HG03558 (cell line): ENCODE results near the gene CORIN.

Experiments used
- ATAC-seq: cut with Tn5 transposase; IDR thresholded peaks from one replicate; pipeline ENCODE4 v1.9.1; 2021; ENCODE audit warnings: moderate number of reproducible peaks; ENCODE audit not compliant: unreplicated experiment; ENCODE audit errors: extremely low read depth

Gene CORIN

DNA sequence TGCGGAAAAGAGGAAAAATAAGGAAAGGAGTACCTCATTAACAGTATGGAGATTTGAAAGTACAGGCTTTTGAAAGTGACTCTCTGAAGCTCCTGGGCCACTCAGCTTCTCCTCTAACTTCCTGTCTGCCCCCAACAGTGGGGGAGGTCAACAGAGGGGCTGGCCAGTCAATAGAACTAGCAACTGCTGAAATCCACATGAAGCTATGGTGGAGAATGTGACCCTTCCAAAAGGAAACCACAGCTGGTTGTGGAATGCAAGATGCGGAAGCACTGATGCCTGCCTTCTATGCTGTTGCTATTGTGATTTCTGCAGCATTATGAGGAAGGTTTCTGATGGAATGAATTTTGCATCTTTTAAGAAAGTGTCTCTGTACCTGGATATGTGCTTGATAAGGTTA lies 2.4 kb downstream of the CORIN start:
- ATAC-seq = no peak

GRCh38 chr4:47831026-47831679 lies 6.7 kb downstream of the CORIN start:
- no peak for ATAC-seq

- ATAC-seq = no peak
Measured at GRCh38 chr4:47830265-47831025, 7.4 kb downstream of the CORIN start.

DNA sequence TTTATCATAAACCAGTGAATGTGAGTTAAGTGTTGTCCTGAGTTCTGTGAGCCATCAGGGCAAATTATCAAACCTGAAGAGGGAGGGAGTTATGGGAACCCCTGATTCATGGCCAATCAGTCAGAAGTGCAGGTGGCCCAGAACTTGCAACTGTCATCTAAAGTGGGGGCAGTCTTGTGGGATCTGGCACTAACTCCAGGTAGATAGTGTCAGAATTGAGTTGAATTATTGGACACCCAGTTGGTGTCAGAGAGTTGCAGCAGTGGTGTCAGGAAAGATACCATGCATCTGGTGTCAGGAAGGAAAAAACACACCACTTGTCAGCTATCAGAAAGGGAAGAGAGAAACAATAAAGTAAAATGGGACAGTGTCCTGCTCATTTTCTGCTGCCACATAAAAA lies 8.4 kb downstream of the CORIN start:
- no peak for ATAC-seq

DNA sequence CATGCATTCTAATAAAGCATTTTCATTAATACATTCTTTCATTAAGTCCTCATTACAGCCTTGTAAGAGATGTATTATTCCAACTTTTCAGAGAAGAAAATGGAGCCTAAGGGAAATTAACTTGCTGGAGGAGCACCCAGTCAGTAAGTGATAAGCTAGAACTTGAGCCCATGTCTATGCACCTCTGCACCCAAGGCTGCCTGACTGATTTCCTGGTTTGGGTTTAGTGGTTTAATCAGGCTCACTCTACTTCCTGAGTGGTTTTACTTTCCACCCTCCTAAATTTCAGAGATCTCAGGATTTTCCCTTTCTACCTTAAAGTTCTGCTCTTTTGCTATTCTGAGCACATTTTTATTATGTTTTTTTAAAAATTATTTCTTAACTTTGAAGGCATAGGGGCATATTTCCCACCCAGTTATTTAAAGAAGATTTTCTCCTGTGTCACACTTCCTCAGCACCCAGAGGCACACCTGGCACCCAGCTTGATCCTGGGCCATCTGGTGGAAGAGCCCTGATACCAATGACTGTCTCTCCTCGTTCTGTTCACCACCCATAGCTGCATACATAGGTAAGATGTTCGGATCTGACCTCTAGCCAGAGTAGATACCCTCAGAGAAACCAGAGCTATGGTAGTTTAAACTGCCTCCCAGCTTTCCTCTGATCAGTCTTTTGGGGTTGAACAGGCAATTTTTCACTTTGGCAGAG lies 10.4 kb downstream of the CORIN start:
- no peak for ATAC-seq

DNA sequence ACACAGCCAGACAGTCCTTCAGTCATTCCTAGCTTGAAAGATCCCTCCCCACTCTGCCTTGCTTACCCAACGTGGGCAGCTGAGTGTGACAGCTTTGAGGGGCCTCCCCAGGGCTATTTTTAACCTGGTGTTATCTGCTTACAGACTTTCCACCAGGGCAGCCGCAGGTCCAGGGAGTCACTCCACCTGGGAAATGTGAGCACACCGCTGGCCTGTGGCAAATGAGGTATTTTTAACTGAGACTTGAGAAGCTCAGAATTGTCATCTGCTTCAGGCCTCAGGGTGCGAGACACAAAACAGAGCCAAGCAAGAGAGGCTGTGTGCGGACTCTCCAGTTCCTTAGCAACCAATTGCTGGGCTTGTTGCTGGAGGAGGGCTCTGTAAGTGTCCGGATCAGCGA lies 13.0 kb downstream of the CORIN start:
- no peak for ATAC-seq

DNA sequence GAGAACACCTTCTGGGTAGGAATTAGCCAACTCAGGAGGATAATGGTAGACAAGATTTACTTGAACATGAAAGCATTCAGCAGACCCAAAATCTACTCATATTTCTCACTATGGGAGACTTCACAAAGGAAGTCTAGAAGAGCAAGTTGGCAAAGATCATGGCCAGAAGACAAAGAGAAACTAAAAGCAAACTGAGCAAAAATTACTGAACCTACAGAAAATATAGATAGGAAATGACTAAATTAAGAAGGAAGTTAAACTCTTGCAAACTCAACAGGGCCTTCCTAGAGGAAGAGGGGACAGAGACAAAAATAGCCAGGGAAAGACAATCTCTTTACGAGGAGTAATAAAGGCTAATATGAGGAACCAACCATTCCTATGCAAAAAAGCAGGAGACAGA lies 18.7 kb downstream of the CORIN start:
- no peak for ATAC-seq

- ATAC-seq = no peak
Measured at GRCh38 chr4:47817275-47817674, 20.6 kb downstream of the CORIN start.

DNA sequence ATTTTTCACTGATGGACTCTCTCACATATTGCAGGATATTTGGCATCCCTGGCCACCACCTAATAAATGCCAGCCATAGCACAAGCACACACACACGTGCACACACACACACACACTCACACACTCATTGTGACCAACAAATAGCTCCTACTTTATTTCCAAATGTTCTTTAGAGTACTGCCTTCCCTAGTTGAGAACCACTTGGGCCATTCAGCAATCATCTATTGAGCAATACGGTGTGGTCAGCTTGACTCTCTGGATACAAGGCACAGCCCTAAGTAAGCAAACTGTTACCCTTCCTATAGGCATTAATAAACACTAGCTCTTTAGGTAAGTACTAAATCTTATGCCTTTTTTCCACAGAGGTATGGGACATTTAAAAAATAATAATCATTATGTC lies 21.1 kb downstream of the CORIN start:
- ATAC-seq = no peak

GRCh38 chr4:47814618-47815295 lies 23.1 kb downstream of the CORIN start:
- ATAC-seq = no peak

- ATAC-seq = no peak
Measured at GRCh38 chr4:47809654-47810203, 28.1 kb downstream of the CORIN start.

- no peak for ATAC-seq
Measured at GRCh38 chr4:47804598-47804997, 33.3 kb downstream of the CORIN start.

DNA sequence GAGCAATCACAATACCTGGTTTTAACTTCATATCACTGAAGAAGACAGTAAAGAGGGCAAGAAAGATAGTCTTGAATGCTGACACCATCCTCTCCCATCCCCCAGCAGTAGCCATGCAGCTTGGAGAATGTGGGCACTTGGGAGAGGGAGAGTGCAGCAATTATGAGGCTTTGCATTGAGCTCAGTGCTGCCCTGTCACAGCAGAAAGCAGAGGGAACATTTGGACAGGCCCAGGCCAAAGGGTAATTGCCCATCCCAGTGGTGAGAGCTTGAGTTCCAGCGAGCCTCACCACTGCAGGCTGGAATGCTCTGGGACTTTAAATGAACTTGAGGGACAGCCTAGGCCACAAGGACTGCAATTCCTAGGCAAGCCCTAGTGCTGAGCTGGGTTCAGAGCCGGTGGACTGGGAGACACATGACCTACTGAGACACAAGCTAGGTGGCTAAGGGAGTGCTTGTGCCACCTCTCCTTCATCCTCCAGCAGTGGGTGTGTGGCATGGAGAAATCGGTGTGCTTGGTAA lies 36.3 kb downstream of the CORIN start:
- no peak for ATAC-seq

DNA sequence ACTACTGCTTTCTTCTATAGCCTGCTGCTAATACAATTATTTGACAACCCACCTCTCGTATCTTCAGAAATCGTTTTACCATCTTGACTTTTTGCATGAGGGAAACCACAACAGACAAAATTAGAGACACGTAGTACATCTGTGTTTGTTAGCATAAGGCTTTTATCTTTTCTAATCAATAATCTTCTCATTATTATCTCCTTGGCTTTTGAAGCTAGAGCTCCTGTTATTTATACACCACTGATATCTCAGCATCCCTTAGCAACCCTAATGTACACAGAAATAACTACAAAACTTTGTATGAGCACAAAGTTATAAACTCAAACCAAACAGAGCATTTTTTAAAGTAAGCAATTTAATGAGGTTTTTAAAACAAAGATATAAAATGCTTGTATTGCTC lies 39.7 kb downstream of the CORIN start:
- no peak for ATAC-seq

DNA sequence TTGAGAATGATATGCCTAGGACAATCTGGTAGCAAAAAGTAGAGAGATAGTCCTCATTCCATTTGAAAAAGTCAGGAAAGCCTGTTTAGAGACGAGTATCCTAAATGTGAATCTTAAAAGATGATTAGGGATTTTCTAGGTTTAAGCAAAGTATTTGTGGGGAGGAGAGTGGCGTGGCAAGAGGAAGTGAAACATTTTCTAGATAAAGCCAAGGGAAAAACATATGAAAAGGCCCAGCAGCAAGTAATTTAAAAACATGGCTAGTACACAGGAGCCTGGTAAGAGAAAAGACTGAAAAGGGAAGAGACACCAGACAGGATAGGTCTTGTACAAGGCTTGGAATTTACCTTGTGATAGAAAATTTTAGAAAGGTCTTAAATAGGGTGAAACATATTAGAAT lies 45.9 kb downstream of the CORIN start:
- no peak for ATAC-seq

DNA sequence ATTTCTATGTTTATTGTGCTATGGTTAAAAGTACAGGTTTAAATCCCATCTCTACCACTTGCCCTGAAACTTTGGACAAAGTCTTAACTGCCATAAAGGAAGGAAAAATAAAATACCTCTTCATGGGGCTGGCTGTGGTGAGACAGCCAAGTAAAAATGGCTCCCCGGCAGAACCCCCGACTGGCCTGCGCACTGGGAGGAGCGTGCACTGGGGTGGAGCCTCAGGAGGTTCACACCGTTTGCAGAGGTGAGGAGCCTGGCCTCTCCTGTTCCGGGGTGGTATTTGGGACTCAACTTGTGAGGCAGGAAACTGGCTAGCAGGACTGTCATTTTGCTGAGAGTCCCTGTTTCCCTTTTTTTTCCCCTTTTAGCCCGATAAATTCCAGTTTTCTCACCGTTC lies 47.8 kb downstream of the CORIN start:
- no peak for ATAC-seq

- ATAC-seq = no peak
Measured at GRCh38 chr4:47788126-47788525, 49.7 kb downstream of the CORIN start.

- ATAC-seq = no peak
Measured at GRCh38 chr4:47786958-47787370, 50.9 kb downstream of the CORIN start.

DNA sequence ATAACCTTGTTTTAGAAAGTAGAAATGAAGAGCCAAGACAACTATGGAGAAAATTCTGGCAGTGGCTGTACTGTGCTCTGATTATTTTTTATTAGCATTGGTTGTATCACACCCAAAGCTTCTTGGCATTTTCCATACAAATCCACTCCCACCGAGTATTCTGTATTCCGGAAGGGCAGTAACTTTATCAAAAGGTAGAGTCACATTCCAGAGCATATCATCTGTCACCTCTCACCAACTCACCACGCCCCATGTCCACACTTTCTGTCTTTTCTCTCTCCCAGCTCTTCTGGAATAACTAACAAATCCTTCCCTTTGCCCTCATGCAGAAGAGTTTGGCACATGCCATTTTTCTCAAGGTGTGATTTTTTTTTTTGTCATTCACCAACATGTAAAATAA lies 52.7 kb downstream of the CORIN start:
- ATAC-seq = no peak

DNA sequence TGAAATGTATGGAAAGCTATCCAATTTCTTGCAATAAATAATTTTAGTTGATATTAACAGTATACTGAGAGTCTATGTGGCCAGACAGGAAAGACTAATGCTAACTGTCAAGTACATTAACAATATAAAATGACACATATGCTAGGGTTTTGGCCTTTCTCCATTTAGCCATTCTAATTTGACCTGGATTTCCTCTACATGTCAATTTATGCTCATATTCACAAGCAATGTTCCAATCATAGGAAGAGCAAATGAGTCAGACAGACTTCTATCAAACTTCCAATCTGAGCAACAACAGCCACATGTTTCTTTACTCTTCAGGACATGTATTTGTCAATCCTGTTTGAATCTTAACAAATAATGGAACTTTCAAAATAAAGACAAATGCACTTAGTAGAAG lies 53.6 kb downstream of the CORIN start:
- no peak for ATAC-seq
